NCI-H146 treated with DMSO at 0.1 percent for 48 hours (cell line): ENCODE data around the gene CABLES2.
A peak's percentile ranks its signal among the peaks of the same experiment; 100 is the strongest.
"Not testable (repeated sequence)": the region's sequence is repeated elsewhere in the genome, so short reads cannot be mapped to it uniquely, and the experiment has no call there.

Source experiments
- DNase-seq: peaks from one replicate; lab custom pipeline; 2025; ENCODE audit not compliant: unreplicated experiment; lab: John Stamatoyannopoulos, UW

The CABLES2 gene

DNA sequence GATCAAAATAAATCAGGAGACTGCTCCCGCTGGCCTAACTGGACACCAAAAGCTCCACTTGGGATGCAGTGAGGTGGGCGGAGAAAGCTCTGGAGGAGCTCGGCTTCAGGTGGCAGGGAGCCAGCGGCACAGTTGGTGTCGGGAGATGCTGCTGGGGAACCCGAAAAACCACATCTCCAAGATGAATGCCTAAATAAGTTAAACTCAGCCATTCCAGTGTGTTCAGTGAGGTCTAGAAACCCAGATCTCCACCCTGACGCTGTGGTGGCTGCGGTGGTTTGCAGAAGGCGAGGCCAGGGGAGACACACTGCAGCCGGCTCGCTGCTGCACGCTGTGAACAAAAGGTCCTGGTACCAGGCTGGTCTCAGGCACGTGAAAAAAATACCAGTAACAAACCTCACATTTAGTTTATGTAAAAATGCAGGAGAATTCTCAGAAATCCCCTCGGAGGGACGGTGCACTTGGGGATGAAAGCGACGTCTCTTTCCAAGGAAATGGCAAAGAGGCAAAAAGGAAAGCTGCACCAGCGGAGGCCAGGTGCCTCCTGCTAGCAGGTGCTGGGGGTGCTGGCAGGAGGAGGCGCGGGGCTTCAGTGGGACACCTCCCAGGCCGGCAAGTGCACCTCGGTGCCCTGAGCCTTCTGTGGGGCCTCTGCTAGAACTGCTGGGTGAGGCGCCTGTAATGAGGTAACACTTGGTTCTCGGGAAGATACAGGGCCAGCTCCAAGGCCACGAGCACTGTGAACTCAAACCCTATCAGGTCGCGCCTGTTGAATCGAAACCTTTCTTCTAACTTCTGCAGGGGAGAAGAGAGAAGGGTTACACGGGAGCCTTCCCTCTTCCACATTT lies 16.5 kb downstream of the CABLES2 start:
- DNase-seq = no peak

DNA sequence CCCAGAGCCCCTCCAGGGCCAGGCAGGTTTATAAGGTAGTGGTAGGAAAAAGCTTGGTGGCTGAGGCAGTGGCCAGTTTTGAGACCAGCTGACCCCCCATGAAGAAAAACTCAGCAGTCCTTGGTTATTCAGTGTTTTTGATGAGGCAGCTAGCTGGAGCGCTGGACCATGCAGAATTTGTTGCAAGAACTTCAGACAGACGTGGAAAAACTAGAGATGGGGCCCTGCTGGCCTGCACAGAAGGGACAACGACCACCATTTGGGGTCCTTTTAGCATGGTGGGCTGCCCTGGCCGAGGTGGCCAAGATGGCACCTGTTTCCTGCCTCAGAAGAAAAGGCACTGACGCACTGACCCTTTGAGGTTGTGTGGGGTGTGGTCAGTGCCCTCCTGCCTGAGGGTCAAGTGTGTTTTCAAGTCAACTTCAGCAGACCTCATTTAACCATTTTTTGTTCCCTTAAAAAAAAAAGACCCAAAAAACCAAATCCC lies 17.4 kb downstream of the CABLES2 start:
- no peak for DNase-seq

DNA sequence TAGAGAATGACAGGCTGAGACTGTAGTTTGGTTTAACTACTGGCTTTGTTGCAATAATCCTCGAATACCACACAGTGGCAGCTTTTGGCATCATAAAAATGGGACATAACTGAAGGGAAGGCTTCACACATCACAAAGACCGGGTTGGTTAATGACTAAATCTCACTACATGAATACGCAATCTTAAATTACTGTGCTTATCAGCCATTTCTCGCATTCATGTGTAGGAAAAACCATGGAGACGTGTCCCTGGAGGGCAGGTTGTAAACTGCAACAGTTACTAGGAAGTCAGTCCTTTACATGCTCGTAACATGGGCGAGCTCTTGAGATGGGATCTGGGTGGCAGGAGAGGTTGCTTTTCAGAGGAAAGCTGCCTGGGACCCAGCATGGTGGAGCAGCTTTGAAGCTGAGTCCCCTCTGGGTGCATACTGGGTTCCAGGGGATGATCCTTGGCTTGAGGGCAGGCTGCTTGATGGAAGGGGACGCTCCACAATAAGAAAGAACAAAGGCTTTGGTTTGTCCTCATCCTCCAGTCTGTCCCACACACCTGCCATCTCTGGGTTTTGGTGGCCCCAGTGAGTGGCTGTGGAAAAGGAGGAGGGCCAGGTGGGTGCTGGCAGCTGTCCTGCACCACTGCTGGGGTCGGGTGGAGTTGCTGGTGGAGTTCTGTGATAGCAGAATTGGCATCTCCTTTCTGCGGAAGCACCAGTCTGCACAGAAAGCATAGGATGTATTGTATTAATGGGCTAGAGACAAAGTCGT lies 18.1 kb downstream of the CABLES2 start:
- DNase-seq = no peak

DNA sequence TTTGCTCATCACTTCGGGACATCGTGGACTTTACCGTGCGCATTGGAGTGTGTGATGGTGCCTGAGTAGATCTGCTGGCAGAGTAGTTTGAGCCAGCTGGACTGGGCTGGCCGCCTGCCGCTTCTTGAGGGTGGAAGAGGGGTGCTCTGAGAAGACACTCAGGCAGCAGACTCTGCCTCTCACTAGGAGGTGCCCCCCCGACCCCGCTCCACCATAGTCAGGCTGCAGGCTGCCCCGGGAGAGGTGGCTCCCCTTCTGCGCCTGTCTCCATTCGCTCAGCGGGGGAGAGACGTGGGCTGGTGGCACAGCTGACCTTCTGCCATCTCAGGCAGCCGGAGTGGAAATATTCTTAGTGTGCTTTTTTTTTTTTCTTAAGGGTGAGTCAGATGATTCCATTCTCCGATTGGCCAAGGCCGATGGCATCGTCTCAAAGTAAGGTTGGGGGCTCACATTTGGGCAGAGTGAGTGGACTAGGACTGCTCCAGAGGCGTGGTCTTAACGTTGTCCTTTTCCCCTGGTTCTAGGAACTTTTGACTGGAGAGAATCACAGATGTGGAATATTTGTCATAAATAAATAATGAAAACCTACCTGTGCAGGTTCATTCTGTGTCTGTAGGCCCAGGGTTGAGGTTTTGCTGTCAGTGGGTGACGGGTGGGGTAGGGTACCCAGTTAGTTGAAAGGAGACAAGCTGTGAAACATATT lies 19.0 kb downstream of the CABLES2 start:
- DNase-seq = no peak

DNA sequence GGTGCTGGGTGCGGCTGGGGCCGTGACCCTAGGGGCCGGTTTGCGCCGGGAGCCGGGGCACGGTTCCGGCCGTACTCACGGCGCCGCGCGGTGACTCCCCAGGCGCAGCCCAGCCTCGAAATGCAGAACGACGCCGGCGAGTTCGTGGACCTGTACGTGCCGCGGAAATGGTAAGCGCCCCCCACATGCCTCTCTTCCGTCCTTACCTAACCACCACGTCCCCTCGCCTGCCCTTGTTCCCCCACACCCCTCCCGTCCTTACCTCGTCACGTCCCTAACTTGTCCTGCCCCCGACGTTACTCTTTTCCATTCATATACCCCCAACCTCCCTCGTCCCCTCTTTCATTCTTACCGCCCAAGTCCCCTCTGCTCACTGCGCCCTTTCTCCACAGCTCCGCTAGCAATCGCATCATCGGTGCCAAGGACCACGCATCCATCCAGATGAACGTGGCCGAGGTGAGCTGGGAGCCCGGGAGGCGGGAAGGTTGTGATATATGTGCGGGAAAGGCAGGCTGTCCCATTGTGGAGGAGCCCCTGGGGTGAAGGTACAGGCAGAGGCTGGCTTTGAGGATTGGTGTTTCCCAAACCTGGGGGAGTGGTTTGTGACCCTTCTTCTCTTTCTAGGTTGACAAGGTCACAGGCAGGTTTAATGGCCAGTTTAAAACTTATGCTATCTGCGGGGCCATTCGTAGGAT lies 19.7 kb downstream of the CABLES2 start:
- no peak for DNase-seq

DNA sequence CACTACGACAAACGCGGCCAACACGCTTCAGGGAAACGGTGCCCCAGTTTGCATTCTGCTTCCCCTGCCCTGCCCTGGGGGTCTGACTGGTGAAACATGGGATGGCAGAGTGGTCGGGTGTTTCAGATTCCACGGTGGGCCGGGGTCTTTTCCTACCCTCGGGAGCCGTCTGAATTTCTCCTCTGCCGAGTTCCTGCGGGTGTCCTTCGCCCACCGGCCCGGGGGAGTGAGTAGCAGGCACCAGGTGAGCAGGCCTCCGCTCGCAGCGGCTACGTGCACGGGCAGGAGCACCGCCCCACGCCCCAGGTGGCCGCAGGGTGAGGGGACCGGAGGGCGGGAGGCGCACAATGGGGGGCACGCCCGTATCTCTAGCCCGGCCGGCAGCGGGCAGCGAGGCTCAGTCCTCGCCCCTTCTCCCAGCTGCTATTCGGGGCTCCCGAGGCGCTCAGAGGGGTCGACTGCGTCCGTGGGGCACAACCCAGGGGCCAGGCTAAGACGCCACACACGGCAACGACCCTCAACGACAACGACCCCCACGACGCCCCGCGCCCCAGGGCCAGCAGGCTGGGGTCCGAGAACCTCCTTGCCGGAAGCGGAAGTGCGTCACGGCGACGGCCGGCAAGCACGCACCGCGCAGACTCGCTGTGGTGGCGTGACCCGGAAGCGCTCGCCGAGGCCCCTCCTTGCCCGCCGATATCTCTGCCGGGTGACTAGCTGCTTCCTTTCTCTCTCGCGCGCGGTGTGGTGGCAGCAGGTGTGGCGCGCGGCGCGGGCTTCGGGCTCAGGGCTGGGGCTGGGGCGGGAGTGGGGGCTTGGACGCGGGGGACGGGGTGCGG lies 20.5 kb downstream of the CABLES2 start, which contains the start of gene RPS21:
TSS of gene RPS21 (plus strand) at position 721 of the 836 bp plus-strand sequence. CDS start 236 bp downstream, outside the sequence.
- peak; percentile 81 for DNase-seq

DNA sequence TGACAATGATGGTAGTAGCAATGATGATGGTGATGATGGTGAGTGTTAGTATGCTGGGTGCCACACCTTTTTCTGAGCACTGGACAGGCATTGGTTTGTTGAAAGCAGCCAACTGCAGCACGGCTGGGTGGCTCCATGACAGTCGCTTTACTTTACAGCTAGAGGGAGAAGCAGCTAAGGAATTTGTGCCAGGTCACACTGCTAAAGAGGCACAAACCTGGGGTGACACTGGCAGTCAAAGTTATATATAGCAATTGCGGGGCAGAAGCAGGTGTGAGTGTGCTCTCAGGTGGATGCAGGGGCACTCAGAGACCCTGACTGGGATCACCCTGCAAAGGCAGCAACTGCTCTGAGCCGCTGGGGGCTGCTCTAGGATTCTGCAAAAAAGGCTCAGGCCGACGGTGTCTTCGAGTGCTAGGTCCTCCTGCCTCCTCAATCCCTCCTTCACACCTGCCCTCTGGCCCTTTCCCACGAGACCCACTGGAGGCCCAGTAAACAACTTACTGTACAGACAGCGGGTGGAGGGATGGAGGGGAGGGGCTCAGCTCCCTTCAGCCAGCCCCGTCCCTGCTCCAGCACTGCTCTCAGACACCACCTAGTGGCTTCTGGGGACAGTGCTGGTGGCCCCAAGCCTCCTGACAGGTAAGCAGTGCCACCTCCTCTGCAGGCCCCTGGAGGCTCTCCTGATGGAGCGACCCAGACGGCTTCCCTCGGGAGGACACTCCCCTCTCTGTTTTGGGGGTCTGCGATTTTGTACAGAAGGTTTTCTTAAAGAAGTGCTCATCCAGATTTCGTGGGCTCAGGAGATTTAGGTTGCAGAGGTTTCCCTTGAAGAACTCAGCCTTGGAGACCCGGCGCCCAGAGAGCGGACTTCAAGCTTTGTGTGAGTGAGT lies 24.5 kb downstream of the CABLES2 start:
- peak; percentile 76 for DNase-seq

DNA sequence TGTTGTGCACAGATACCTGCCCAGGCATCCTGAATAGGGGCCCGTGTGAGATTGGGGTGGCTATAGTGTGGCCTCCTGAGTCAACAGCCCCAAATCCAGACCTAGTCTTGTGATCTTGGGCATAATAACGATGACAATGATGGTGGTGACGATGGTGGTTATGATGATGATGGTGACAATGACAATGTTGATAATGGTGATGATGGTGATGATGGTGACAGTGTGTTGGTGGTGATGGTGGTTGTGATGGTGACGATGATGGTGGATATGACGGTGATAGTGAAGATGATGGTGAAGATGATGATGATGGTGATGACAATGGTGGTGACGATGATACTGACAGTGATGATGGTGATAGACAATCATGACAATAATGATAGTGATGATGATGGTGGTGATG lies 25.2 kb downstream of the CABLES2 start:
- no peak for DNase-seq

DNA sequence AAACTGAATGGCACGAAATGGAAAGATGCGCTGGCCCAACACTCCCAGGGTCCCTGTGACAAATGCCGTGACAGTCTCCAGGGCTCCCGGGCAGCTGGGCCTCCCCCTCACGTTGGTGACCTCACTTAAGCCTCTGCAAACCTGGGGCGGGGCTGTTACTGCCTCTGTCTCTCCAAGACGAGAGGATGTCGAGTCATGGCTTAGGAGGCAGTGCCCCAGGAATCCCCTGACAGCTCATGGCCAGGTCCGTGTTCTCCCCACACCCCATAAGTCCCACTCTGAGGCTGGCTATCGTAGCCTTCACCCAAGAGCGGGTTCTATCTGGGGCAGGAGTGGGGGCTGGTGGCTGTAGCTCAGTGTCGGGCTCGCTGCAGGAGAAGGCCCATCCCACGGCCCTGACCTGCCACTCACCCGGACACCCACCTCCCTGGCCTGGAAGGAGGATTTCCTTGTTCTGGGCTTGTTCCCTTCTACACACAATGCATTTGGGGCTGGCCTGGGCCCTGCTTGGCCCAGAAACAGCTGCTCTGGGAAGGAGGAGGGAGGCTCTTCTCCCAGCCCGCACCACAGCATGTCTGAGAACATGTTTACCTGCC lies 25.8 kb downstream of the CABLES2 start:
- no peak for DNase-seq

DNA sequence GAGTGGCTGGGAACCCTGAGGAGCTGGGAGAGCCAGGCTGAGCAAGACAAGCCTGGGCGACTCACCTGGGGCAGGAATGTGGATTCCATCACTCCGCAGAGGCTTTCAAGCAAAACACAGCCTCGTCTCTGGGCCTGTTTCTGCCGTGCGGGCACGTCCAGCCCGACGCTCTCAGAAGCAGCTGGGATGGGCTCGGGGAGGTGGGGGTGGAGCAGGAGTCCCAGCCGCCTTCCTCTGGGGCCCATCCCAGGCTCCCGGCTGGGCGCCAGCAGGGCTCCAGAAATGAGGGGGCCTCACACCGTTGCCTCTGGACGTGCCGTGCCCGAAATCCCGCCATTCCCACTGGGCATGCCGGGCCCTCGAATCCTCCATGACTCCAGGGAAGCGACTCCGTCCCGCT lies 28.9 kb downstream of the CABLES2 start:
- no peak for DNase-seq

DNA sequence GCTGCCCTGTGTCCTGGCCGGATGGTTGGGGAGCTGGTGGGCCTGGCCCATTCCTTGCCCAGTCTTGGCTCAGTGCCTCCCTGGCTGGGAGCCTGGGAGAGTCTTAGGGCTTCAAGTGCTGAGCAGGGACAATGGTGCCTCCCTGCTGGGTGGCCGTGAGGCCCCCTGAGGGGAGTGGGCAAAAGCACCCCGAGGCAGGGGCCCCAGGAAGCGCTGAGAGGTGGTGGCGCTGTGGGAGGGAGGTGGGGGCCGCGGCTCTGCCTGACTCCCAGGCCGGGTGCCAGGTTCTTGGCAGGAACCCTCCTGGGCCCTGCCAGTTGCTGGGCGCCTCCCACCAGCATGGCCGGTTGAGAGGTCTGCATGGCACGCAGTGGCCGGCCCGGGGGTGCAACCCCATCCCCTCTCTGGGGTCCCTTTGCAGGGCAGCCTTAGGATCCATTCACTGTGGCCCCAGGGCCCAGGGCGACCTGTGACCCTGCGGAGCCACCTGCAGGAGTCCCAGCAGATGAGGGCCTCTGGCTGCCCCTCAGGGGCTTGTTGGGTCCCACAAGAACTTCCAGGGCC lies 29.4 kb downstream of the CABLES2 start:
- no peak for DNase-seq

DNA sequence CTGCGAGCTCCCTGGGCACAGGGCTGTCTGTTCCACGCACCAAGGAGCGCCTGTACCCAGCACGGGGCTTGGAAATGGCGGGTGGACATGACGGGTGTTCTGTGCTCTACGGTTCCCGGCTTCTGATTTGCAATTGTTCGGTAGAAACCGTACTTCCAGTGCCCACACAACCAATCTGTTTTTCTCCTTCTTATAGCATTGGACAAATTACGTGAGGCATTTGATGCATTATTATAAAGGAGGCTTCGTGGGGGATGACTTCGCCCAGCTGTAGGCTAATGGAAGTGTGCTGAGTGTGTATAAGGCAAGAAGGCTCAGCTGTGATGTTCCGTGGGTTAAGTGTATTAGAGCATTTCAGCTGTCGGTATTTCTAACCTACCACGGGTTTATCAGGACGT lies 30.0 kb downstream of the CABLES2 start:
- DNase-seq = no peak

DNA sequence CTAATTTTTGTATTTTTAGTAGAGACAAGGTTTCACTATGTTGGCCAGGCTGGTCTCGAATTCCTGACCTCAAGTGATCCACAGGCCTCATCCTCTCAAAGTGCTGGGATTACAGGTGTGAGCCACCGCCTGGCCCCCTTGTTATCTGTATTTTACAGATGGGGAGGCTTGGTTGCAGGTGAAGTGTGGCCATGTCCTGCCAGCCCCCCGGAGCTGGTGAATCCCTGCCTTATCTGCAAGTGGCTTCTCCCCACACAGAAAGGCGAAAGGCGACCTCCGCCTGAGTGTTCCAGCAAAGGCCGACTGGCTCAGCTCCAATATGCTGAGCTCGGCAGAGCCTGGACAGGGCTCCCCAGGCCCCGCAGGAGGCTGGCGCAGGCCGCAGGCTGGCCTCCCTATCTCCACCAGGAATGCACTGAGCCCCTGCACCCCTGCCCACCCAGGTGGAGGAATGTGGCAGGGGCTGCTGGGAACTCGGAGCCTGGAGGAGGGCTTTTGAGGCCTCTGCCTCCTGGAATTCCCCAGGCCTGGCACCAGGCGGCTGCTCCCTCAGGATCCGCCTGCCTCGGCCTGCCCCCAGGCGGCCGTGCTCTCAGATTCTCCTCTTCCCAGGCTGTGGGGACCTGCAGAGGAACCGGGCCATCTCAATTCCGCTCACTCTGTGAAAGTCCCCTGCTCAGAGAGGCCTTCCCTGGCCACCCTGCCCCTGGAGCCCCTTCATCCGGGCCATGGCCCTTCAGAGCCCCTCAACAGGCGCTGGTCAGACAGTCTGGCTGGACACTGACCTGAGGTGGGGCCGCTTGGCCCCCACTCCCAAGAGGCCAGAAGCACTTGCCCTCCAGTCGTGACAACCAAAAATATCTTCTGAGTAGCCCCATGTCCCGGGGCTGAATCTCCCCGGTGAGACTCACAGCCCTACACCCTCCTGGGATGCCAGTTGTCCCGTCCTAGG lies 30.7 kb downstream of the CABLES2 start:
- no peak for DNase-seq

DNA sequence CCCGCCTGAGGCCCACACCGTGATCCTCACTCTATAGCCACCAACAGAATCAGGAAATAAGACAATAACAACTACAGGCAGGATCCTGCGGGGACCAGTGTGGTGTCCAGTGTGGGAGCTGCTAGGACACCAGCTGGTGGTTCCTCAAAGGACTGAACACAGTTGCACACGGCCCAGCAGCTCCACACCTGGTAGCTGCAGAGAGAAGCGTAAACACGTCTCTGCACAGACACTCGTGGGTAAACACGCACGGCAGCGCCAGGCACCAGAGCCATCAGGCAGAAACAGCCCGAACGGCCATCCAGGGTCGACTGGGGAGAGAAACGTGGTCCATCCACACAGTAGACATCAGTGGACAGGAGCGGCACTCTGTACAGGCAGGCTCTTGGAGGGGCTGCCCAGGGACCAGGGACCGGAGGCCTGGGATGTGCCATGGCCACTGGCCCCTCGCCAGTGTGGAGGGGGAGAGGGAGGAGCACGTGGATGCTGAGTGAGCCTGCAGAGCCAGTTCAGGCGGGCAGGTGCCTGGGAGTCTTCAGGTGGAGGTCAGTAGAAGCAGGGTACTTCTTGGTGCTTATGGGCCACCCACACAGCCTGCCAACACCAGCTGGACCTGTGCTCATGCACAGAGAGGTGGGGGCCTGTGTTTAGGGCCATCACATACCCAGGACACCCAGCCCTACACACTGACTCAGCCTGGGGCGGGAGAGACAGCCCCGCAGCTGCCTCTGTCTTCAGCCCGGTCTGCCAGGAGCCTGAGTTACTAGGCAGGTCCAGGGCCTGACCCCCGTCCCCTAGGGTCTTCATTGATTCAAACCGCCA lies 32.5 kb downstream of the CABLES2 start:
- DNase-seq = no peak

DNA sequence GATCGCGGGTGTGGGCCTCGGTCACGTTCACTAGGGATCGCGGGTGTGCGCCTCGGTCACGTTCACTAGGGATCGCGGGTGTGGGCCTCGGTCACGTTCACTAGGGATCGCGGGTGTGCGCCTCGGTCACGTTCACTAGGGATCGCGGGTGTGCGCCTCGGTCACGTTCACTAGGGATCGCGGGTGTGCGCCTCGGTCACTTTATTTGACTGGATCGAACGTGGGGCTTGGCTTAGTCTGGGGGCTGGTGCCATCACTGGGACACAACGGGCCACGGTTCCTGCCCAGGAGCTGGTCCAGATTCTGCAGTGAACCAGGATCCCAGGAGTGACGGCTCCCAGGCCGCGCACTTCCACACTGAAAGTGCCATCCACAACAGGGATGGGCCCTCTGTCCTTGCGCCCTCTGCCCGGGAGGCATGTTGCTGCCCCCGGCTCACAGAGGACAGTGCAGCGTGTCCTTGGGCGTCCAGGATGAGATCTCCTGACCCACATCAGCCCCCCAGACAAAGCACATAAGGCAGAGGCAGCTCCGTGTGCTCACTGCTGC lies 33.4 kb downstream of the CABLES2 start:
- DNase-seq = not testable (repeated sequence)
